Right lobe of liver (tissue), 6 donors: ENCODE data around the gene MORC2. TPM values are rescaled to one million over a fixed set of nuclear protein-coding genes. Genes with fewer than 3 reads are reported as not detected.

ENCODE experiments used
- ATAC-seq, 4 donors: fragments of 200-7000 bp; cut with Tn5 transposase; one replicate each; pipeline ENCODE4 v1.9.1; 2020; ENCODE audit warnings: mild to moderate bottlenecking in 4 of 4, moderate library complexity in 4 of 4
- DNase-seq, 3 donors: peaks; one replicate each; pipeline ENCODE4 v3.0.0-alpha.2; 2020
- H3K27ac ChIP-seq, 3 donors: fragments of 200-600 bp; one replicate each; pipeline ENCODE4 v1.8.0; 2022
- H3K27me3 ChIP-seq, 2 donors: fragments of 200-600 bp; one replicate each; pipeline ENCODE4 v1.8.0; 2022
- H3K36me3 ChIP-seq, 4 donors: fragments of 200-600 bp; sonication (generic) in 1 of 4; one replicate each; pipeline versions ENCODE4 v1.5.1 to v1.8.0; 2017 to 2022; ENCODE audit warnings: control low read depth in 1 of 4
- H3K4me1 ChIP-seq, 4 donors: fragments of 200-600 bp; sonication (generic) in 1 of 4; one replicate each; pipeline versions ENCODE4 v1.5.1 to v1.8.0; 2017 to 2022; ENCODE audit warnings: control low read depth in 1 of 4
- H3K4me3 ChIP-seq, 3 donors: fragments of 200-600 bp; one replicate each; pipeline ENCODE4 v1.8.0; 2022
- H3K9me3 ChIP-seq, 4 donors: fragments of 200-600 bp; sonication (generic) in 1 of 4; one replicate each; pipeline versions ENCODE4 v1.5.1 to v1.8.0; 2017 to 2022; ENCODE audit warnings: control low read depth in 1 of 4
- CTCF ChIP-seq, 4 donors: fragments of 200-600 bp in 3 of 4; fragments of 450-650 bp in 1 of 4; IDR thresholded peaks; one replicate each; pipeline versions ENCODE4 v1.5.1 to v1.8.0; 2016 to 2022; ENCODE audit warnings: antibody characterized with exemption in 4 of 4, mild to moderate bottlenecking in 2 of 4
- POLR2A ChIP-seq: fragments of 450-650 bp; IDR thresholded peaks from one replicate; pipeline ENCODE4 v1.6.1; 2017; ENCODE audit warnings: antibody characterized with exemption, mild to moderate bottlenecking
- WGBS: methylation state at CpG from one replicate; pipeline ENCODE4 v1.1.6; 2018; ENCODE audit warnings: low coverage, low lambda C conversion rate; ENCODE audit not compliant: insufficient coverage; ENCODE audit errors: missing lambda C conversion rate; 5-methylcytosine and 5-hydroxymethylcytosine counted together
- intact Hi-C, 2 donors: fragments of 100-400 bp; cut with DNase I; formaldehyde crosslinking; loops; one replicate each; pipeline versions ENCODE4 v1.11.2 to v1.14.1; 2022
- total RNA-seq, 6 experiments: library from RNA; depleted of rRNA in 2 of 6; stranded (reverse); fragments of >200 nt in 2 of 6; fragmentation: NEBNext Ultra II Directional in 3 of 6; extraction: Animal tissue kit (Norgen Biotek cat#: 25700) in 3 of 6; gene quantifications; one replicate each; pipeline versions ENCODE4 v1.1.0 to v1.2.4, GENCODE V29; 2016 to 2023
- donor health status: DM: no; HTN: yes; CAD: no.
- donor health status: DM: no; HTN: no; CAD: no.
- donor health status: DM: no; HTN: no; CAD: no.
- donor health status: DM: no; HTN: yes; CAD: no.
- donor health status: DM: no; HTN: yes; CAD: no.

MORC2 gene
- total RNA-seq, 6 experiments from 2014 or later, result 7.0 to 15.6 (median 10.8) TPM

GRCh38 chr22:30905696-30906341 is 62.8 kb downstream of the MORC2 start:
- no peaks in the 10 kb centered on the region for H3K4me1 ChIP-seq
- 99% methylated on average over 19 of the region's 49 CpGs for WGBS
- no peaks in the 10 kb centered on the region for H3K9me3 ChIP-seq
- H3K27me3 ChIP-seq, result no peaks in the 10 kb centered on the region
- no peak for TF ChIP-seq CTCF (IDR thresholded peaks at IDR 0.05)
- TF ChIP-seq POLR2A, result no peak
- intact Hi-C loops, result no loop called here
- H3K4me3 ChIP-seq, result no peak overlapping the region
- H3K27ac ChIP-seq, result no peak overlapping the region
- no peaks in the 10 kb centered on the region for H3K36me3 ChIP-seq
- peak in 1 of 4 donors; percentile 26 for ATAC-seq
- peak in 1 of 3 donors; percentile 40 for DNase-seq

- Histone ChIP-seq H3K4me3 (no peak overlapping the region), H3K36me3 (no peaks in the 10 kb centered on the region), H3K9me3 (no peaks in the 10 kb centered on the region), H3K27ac (no peak overlapping the region), H3K4me1 (no peaks in the 10 kb centered on the region), H3K27me3 (no peaks in the 10 kb centered on the region)
- no peak for TF ChIP-seq CTCF (IDR thresholded peaks at IDR 0.05)
- no peak for TF ChIP-seq POLR2A
- ATAC-seq (no peak), DNase-seq (peak in 1 of 3 donors; percentile 26)
- WGBS, result 97% methylated on average over 5 of the region's 6 CpGs
- intact Hi-C loops, result no loop called here
Measured at GRCh38 chr22:30903876-30904460, 64.6 kb downstream of the MORC2 start.

- Histone ChIP-seq H3K4me1 (no peaks in the 10 kb centered on the region), H3K27ac (no peak overlapping the region), H3K27me3 (no peaks in the 10 kb centered on the region), H3K9me3 (no peaks in the 10 kb centered on the region), H3K4me3 (no peak overlapping the region), H3K36me3 (no peaks in the 10 kb centered on the region)
- ATAC-seq (no peak), DNase-seq (peak in 1 of 3 donors; percentile 22)
- intact Hi-C loops, result no loop called here
- TF ChIP-seq CTCF (IDR thresholded peaks at IDR 0.05) (no peak), POLR2A (no peak)
- 73% methylated on average over 11 of the region's 16 CpGs for WGBS
Measured at GRCh38 chr22:30902496-30903357, 65.8 kb downstream of the MORC2 start.

GRCh38 chr22:30894371-30894740 is 74.2 kb downstream of the MORC2 start:
- Histone ChIP-seq H3K27ac (no peak overlapping the region), H3K9me3 (no peaks in the 10 kb centered on the region), H3K4me3 (no peak overlapping the region), H3K27me3 (no peaks in the 10 kb centered on the region), H3K36me3 (no peaks in the 10 kb centered on the region), H3K4me1 (peaks cover 0 to 5% (median 0%) of the 10 kb centered on the region in 4 donors)
- intact Hi-C loops, result no loop called here
- TF ChIP-seq CTCF (IDR thresholded peaks at IDR 0.05) (no peak), POLR2A (no peak)
- peak in 1 of 3 donors; percentile 2 for DNase-seq
- 75% methylated on average over 1 of the region's 3 CpGs for WGBS
- ATAC-seq, result no peak
